ENCODE measurements around the gene COL24A1.
"Not testable (repeated sequence)": the region's sequence is repeated elsewhere in the genome, so short reads cannot be mapped to it uniquely, and the experiment has no call there.

The COL24A1 gene

DNA sequence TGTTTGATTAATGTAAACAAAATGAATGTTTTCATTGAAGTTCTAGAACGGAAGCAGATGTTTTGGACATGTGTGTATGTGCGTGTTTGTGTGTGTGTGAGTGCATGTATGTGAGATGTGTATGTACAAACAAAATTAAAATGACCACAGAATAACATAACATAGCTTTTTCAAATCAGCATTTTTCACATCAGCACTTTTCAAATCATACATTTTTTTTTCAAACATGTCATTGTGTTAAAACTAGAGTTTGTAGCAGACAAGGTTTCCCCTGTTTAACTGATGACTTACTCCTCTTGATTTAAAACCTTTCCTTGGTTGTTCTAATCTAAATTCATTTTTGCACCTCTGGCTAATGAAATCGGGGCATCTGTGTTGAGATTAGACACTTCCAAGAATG lies 412.8 kb downstream of the COL24A1 start:
- H3K36me3 Mint-ChIP-seq (ENCODE audit: low read depth) = no peaks in the 10 kb centered on the region
- DNase-seq (no peak), ATAC-seq (no peak)
- H3K27me3 Mint-ChIP-seq = peaks cover 7% of the 10 kb centered on the region
- no peak overlapping the region for H3K27ac Mint-ChIP-seq
- no peaks in the 10 kb centered on the region for H3K9me3 Mint-ChIP-seq
- no peaks in the 10 kb centered on the region for H3K4me1 Mint-ChIP-seq
- H3K4me3 Mint-ChIP-seq = no peak overlapping the region

- Mint-ChIP-seq H3K27ac (no peak overlapping the region), H3K4me3 (no peak overlapping the region), H3K27me3 (peaks cover 2% of the 10 kb centered on the region), H3K9me3 (no peaks in the 10 kb centered on the region), H3K36me3 (ENCODE audit: low read depth) (no peaks in the 10 kb centered on the region), H3K4me1 (no peaks in the 10 kb centered on the region)
- ATAC-seq (no peak), DNase-seq (no peak)
These were observed 421.6 kb downstream of the COL24A1 start for GRCh38 chr1:85734931-85735330.

DNA sequence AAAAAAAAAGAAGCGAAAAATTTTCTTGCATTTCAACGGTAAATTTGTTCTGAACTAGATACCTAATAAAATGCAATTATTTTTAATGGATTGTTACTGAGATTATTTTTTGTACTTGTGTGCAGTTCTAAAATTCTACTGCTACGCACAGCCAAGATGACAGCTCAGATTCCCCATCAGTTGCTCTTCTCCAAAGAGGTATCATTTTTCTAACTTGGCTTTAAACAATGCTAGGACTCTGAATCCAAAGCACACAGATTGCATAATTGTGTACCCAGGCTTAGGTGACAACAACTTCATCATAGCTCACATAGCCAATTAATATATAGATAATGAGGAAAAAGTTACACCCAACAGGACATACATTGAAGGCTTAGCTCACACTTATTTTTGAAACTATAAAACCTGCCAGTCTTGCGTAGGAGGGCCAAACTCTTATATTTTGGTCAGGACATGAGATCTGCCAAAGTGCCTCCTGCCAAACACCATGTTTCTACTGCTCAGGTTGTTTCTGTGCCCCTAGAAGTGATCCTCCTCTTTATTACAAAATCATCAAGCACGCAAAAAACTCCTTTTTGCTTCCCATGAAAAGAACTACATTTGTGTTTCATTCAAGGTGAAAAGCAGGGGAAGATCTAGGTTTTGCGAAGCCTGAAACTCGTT lies 437.8 kb downstream of the COL24A1 start:
- Mint-ChIP-seq H3K4me3 (no peak overlapping the region), H3K36me3 (ENCODE audit: low read depth) (peaks cover 5% of the 10 kb centered on the region), H3K27ac (no peak overlapping the region), H3K9me3 (peaks cover 35% of the 10 kb centered on the region), H3K4me1 (no peaks in the 10 kb centered on the region), H3K27me3 (peaks cover 17% of the 10 kb centered on the region)
- ATAC-seq (no peak), DNase-seq (no peak)

DNA sequence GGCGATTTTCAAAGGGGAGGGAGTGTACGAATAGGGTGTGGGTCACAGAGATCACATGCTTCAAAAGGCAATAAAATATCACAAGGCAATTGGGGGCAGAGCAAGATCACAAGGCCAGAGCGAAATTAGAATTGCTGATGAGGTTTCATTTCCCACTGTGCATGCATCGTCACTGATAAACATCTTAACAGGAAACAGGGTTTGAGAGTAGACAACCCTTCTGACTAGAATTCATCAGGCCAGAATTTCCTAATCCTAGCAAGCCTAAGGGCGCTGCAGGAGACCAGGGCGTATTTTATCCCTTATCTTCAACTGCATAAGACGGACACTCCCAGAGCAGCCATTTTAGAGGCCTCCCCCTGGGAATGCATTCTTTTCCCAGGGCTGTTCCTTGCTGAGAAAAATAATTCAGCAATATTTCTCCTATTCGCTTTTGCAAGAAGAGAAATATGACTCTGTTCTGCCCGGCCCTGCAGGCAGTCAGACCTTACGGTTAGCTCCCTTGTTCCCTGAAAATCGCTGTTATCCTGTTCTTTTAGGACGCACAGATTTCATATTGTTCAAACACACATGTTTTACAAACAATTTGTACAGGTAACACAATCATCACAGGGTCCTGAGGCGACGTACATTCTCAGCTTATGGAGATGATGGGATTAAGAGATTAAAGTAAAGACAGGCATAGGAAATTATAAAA lies 442.0 kb downstream of the COL24A1 start:
- ATAC-seq; H3K27ac Mint-ChIP-seq; H3K4me1 Mint-ChIP-seq; H3K4me3 Mint-ChIP-seq; H3K36me3 Mint-ChIP-seq (ENCODE audit: low read depth); DNase-seq: not testable (repeated sequence)
- peaks cover 19% of the 10 kb centered on the region for H3K9me3 Mint-ChIP-seq
- peaks cover 12% of the 10 kb centered on the region for H3K27me3 Mint-ChIP-seq

DNA sequence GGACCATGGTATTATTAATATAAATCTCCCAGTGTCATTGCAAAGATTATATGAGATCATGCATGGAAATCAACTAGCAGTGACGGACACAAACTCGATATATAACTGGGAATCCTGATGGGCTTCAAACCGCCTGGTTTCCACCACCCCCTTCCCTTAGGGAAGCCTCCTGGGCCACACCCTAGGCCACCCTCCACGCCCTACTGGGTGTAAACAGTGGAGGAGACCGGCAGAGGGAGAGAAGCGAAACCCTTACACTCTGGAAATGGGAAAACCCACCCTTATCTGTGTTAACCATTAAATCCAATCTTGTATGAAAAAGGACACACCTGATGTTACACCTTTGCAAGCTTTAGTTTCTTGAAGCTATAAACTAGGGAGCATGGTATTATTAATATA lies 447.7 kb downstream of the COL24A1 start:
- no peak for ATAC-seq
- Mint-ChIP-seq H3K27me3 (no peaks in the 10 kb centered on the region), H3K27ac (no peak overlapping the region), H3K36me3 (ENCODE audit: low read depth) (peaks cover 21% of the 10 kb centered on the region), H3K4me3 (no peak overlapping the region), H3K4me1 (peaks cover 21% of the 10 kb centered on the region), H3K9me3 (no peaks in the 10 kb centered on the region)
- DNase-seq = no peak

GRCh38 chr1:85707990-85708828 lies 448.4 kb downstream of the COL24A1 start, which contains the start of gene ZNHIT6:
Gene ZNHIT6 (minus strand): TSS chr1:85708433. CDS start chr1:85708284, 149 bp downstream.
- Mint-ChIP-seq H3K27ac (no peak within 1 kb of the TSS), H3K4me3 (no peak within 1 kb of the TSS), H3K4me1 (peaks cover 27% of the 10 kb centered on the region), H3K27me3 (no peaks in the 10 kb centered on the region), H3K36me3 (ENCODE audit: low read depth) (peaks cover 27% of the 10 kb centered on the region), H3K9me3 (no peaks in the 10 kb centered on the region)
- peak; percentile 96 for ATAC-seq
- DNase-seq = peak; percentile 80

GRCh38 chr1:85707267-85707989 lies 449.1 kb downstream of the COL24A1 start:
- DNase-seq (no peak), ATAC-seq (no peak)
- Mint-ChIP-seq H3K9me3 (no peaks in the 10 kb centered on the region), H3K4me1 (peaks cover 32% of the 10 kb centered on the region), H3K4me3 (no peak overlapping the region), H3K27me3 (no peaks in the 10 kb centered on the region), H3K36me3 (ENCODE audit: low read depth) (peaks cover 31% of the 10 kb centered on the region), H3K27ac (no peak overlapping the region)

GRCh38 chr1:85705940-85706339 lies 450.6 kb downstream of the COL24A1 start:
- Mint-ChIP-seq H3K36me3 (ENCODE audit: low read depth) (peaks cover 44% of the 10 kb centered on the region), H3K9me3 (no peaks in the 10 kb centered on the region), H3K27ac (no peak overlapping the region), H3K27me3 (no peaks in the 10 kb centered on the region), H3K4me1 (peaks cover 39% of the 10 kb centered on the region), H3K4me3 (no peak overlapping the region)
- ATAC-seq (no peak), DNase-seq (no peak)

- no peaks in the 10 kb centered on the region for H3K9me3 Mint-ChIP-seq
- H3K4me3 Mint-ChIP-seq = no peak overlapping the region
- peaks cover 35% of the 10 kb centered on the region for H3K4me1 Mint-ChIP-seq
- H3K36me3 Mint-ChIP-seq (ENCODE audit: low read depth) = peaks cover 68% of the 10 kb centered on the region
- ATAC-seq = no peak
- H3K27me3 Mint-ChIP-seq = no peaks in the 10 kb centered on the region
- no peak overlapping the region for H3K27ac Mint-ChIP-seq
- DNase-seq = no peak
These were observed 456.1 kb downstream of the COL24A1 start for GRCh38 chr1:85700422-85700821.

DNA sequence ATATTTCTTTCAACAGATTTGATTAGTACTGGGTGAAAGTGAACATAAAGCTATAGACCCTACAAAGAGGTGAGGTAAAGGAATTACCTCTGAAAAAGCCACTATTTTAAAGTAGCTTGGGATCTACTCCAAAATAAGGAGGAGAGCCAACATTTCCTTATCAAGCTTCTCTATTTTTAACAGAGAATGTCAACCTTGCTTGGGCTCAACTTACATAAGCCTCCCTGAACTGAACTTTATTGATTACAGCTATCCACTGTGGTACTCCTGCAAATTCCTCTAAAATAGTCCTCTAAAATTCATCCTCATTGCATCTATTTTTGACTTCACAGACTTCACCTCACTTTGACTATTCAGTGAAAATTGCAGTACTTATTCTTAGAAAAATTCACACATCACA lies 458.7 kb downstream of the COL24A1 start:
- H3K27me3 Mint-ChIP-seq = no peaks in the 10 kb centered on the region
- no peak overlapping the region for H3K27ac Mint-ChIP-seq
- DNase-seq = no peak
- no peak overlapping the region for H3K4me3 Mint-ChIP-seq
- H3K4me1 Mint-ChIP-seq = peaks cover 16% of the 10 kb centered on the region
- H3K9me3 Mint-ChIP-seq = no peaks in the 10 kb centered on the region
- no peak for ATAC-seq
- peaks cover 60% of the 10 kb centered on the region for H3K36me3 Mint-ChIP-seq (ENCODE audit: low read depth)

GRCh38 chr1:85692730-85693314 lies 463.8 kb downstream of the COL24A1 start:
- Mint-ChIP-seq H3K36me3 (ENCODE audit: low read depth) (peaks cover 45% of the 10 kb centered on the region), H3K27ac (no peak overlapping the region), H3K27me3 (no peaks in the 10 kb centered on the region), H3K9me3 (no peaks in the 10 kb centered on the region), H3K4me1 (peaks cover 8% of the 10 kb centered on the region), H3K4me3 (no peak overlapping the region)
- no peak for ATAC-seq
- DNase-seq = no peak

GRCh38 chr1:85689775-85690404 lies 466.7 kb downstream of the COL24A1 start:
- H3K9me3 Mint-ChIP-seq = no peaks in the 10 kb centered on the region
- DNase-seq (no peak), ATAC-seq (no peak)
- peaks cover 8% of the 10 kb centered on the region for H3K4me1 Mint-ChIP-seq
- peaks cover 36% of the 10 kb centered on the region for H3K36me3 Mint-ChIP-seq (ENCODE audit: low read depth)
- no peak overlapping the region for H3K27ac Mint-ChIP-seq
- H3K4me3 Mint-ChIP-seq = no peak overlapping the region
- no peaks in the 10 kb centered on the region for H3K27me3 Mint-ChIP-seq

- H3K4me1 Mint-ChIP-seq = no peaks in the 10 kb centered on the region
- no peak overlapping the region for H3K27ac Mint-ChIP-seq
- ATAC-seq (no peak), DNase-seq (no peak)
- peaks cover 12% of the 10 kb centered on the region for H3K36me3 Mint-ChIP-seq (ENCODE audit: low read depth)
- H3K27me3 Mint-ChIP-seq = no peaks in the 10 kb centered on the region
- no peak overlapping the region for H3K4me3 Mint-ChIP-seq
- no peaks in the 10 kb centered on the region for H3K9me3 Mint-ChIP-seq
These were observed 473.1 kb downstream of the COL24A1 start for GRCh38 chr1:85683292-85684025.
